Mammary epithelial cell (primary cell): ENCODE results near the gene RARRES1.

Experiments
- CTCF ChIP-seq, 2 donors: IDR thresholded peaks in 1 of 2; conservative IDR thresholded peaks in 1 of 2; 2 replicates each; pipeline ENCODE4 v1.5.1; 2011 to 2012; ENCODE audit warnings: inconsistent platforms in 2 of 2, low read length in 2 of 2, mild to moderate bottlenecking in 2 of 2, control low read depth in 1 of 2, low read depth in 1 of 2; ENCODE audit not compliant: insufficient read depth in 1 of 2; ENCODE audit errors: extremely low read depth in 1 of 2
- EZH2 ChIP-seq: IDR thresholded peaks from 2 replicates; pipeline ENCODE4 v1.6.1; 2012; ENCODE audit warnings: low read length, inconsistent platforms, borderline replicate concordance

- TF ChIP-seq CTCF (conservative IDR thresholded peaks at IDR 0.05 in 1 of 2, IDR thresholded peaks at IDR 0.05 in 1 of 2; ENCODE audit: extremely low read depth in 1 of 2, insufficient read depth in 1 of 2, low read depth in 1 of 2, low read length in 2 of 2) = peak; percentile 77 to 95
- no peak for TF ChIP-seq EZH2
Observed at GRCh38 chr3:158727206-158728060, 4.8 kb downstream of the RARRES1 start.
